Gastrocnemius medialis (tissue), 4 donors: Measurements from ENCODE around the gene SALL2. TPM values are rescaled to one million over a fixed set of nuclear protein-coding genes. Genes with fewer than 3 reads are reported as not detected.

Experiments
- ATAC-seq, 2 donors: fragments of 150-250 bp; one replicate each; pipeline ENCODE4 v1.9.1; 2016
- DNase-seq, 2 donors: peaks; one replicate each; pipeline ENCODE4 v3.0.0-alpha.2; 2019
- H3K27ac ChIP-seq, 4 donors: fragments of 200-600 bp; sonication (generic); 1 replicate in 1 of 4; 2 replicates in 3 of 4; pipeline ENCODE4 v1.5.1; 2016 to 2018; ENCODE audit warnings: mild to moderate bottlenecking in 2 of 4, moderate library complexity in 1 of 4
- H3K27me3 ChIP-seq, 3 donors: fragments of 200-600 bp; sonication (generic) in 2 of 3; 1 replicate in 1 of 3; 2 replicates in 2 of 3; pipeline versions ENCODE4 v1.5.1 to v1.6.0; 2016 to 2019; ENCODE audit warnings: mild to moderate bottlenecking in 1 of 3, moderate library complexity in 1 of 3
- H3K36me3 ChIP-seq, 2 donors: fragments of 200-600 bp; sonication (generic) in 1 of 2; one replicate each; pipeline ENCODE4 v1.5.1; 2017 to 2018
- H3K4me1 ChIP-seq, 2 donors: fragments of 200-600 bp; sonication (generic) in 1 of 2; one replicate each; pipeline ENCODE4 v1.5.1; 2016 to 2017; ENCODE audit warnings: mild to moderate bottlenecking in 2 of 2
- H3K4me3 ChIP-seq, 4 donors: fragments of 200-600 bp; sonication (generic) in 3 of 4; 1 replicate in 1 of 4; 2 replicates in 3 of 4; pipeline ENCODE4 v1.5.1; 2016 to 2019; ENCODE audit warnings: mild to moderate bottlenecking in 2 of 4
- H3K9me3 ChIP-seq, 3 donors: fragments of 200-600 bp; sonication (generic) in 2 of 3; 1 replicate in 1 of 3; 2 replicates in 2 of 3; pipeline ENCODE4 v1.5.1; 2016 to 2019
- CTCF ChIP-seq, 5 experiments: fragments of 450-650 bp in 3 of 5; fragments of 200-600 bp in 2 of 5; sonication (generic) in 2 of 5; IDR thresholded peaks in 4 of 5; conservative IDR thresholded peaks in 1 of 5; 1 replicate in 4 of 5; 2 replicates in 1 of 5; pipeline ENCODE4 v1.5.1; 2016 to 2019; ENCODE audit warnings: antibody characterized with exemption in 5 of 5, mild to moderate bottlenecking in 3 of 5, moderate library complexity in 3 of 5
- POLR2A ChIP-seq, 2 donors: fragments of 450-650 bp; IDR thresholded peaks; one replicate each; pipeline ENCODE4 v1.6.1; 2017; ENCODE audit warnings: antibody characterized with exemption in 2 of 2, mild to moderate bottlenecking in 2 of 2, moderate library complexity in 2 of 2
- in situ Hi-C, 4 donors: fragments of 200-750 bp; cut with MboI; loops; one replicate each; pipeline versions ENCODE4 v1.15.0 to v1.8.0; 2017; ENCODE audit warnings: low sequenced_read_pairs in 4 of 4
- intact Hi-C: fragments of 100-400 bp; cut with DNase I; formaldehyde crosslinking; loops from one replicate; pipeline ENCODE4 v1.15.1; 2023; ENCODE audit warnings: low total_unique reads
- total RNA-seq, 4 donors: library from RNA; depleted of rRNA; stranded (reverse); fragments of >200 nt; gene quantifications; one replicate each; pipeline versions ENCODE4 v1.1.0 to v1.2.3, GENCODE V29; 2016

Gene SALL2
- total RNA-seq, 4 donors from 2014 or later, result 0.80 to 2.0 (median 1.1) TPM

GRCh38 chr14:21520767-21521166 is 5.4 kb downstream of the SALL2 start:
- in situ Hi-C loops, result no loop called here
- H3K27me3 ChIP-seq, result no peaks in the 10 kb centered on the region
- intact Hi-C loops, result no loop called here
- ATAC-seq (no peak), DNase-seq (no peak)
- H3K4me3 ChIP-seq, result no peak overlapping the region
- no peaks in the 10 kb centered on the region for H3K9me3 ChIP-seq
- H3K36me3 ChIP-seq, result no peaks in the 10 kb centered on the region
- H3K27ac ChIP-seq, result no peak overlapping the region
- no peaks in the 10 kb centered on the region for H3K4me1 ChIP-seq
- TF ChIP-seq CTCF (IDR thresholded peaks at IDR 0.05 in 4 of 5, conservative IDR thresholded peaks at IDR 0.05 in 1 of 5) (no peak), POLR2A (IDR thresholded peaks at IDR 0.05) (no peak)

GRCh38 chr14:21518725-21519124 is 7.4 kb downstream of the SALL2 start:
- Histone ChIP-seq H3K4me1 (no peaks in the 10 kb centered on the region), H3K27ac (no peak overlapping the region), H3K27me3 (no peaks in the 10 kb centered on the region), H3K9me3 (no peaks in the 10 kb centered on the region), H3K4me3 (no peak overlapping the region), H3K36me3 (no peaks in the 10 kb centered on the region)
- DNase-seq (no peak), ATAC-seq (no peak)
- in situ Hi-C loops, result no loop called here
- TF ChIP-seq CTCF (IDR thresholded peaks at IDR 0.05 in 4 of 5, conservative IDR thresholded peaks at IDR 0.05 in 1 of 5) (no peak), POLR2A (IDR thresholded peaks at IDR 0.05) (no peak)
- intact Hi-C loops, result loop anchor here (10.0 kb wide), 1 partner anchor 254 kb away; the partner anchor contains the start of gene HNRNPC

- TF ChIP-seq CTCF (IDR thresholded peaks at IDR 0.05 in 4 of 5, conservative IDR thresholded peaks at IDR 0.05 in 1 of 5), result no peak
- no peak for TF ChIP-seq POLR2A (IDR thresholded peaks at IDR 0.05)
- H3K4me3 ChIP-seq, result no peak overlapping the region
- in situ Hi-C loops (no loop called here), intact Hi-C loops (loop anchor here (5.0 to 10.0 kb wide), 2 partner anchors 43 to 250 kb away; partner anchors contain the start of gene HNRNPC)
- DNase-seq (no peak), ATAC-seq (no peak)
- no peaks in the 10 kb centered on the region for H3K27me3 ChIP-seq
- H3K9me3 ChIP-seq, result no peaks in the 10 kb centered on the region
- H3K27ac ChIP-seq, result no peak overlapping the region
- peaks cover 12% of the 10 kb centered on the region in 2 donors for H3K4me1 ChIP-seq
- no peaks in the 10 kb centered on the region for H3K36me3 ChIP-seq
Observed at GRCh38 chr14:21514341-21514740, 11.8 kb downstream of the SALL2 start.

- Histone ChIP-seq H3K27me3 (no peaks in the 10 kb centered on the region), H3K9me3 (no peaks in the 10 kb centered on the region), H3K27ac (peak within 1 kb of the TSS; percentile 89 to 96 (median 91)), H3K36me3 (peaks cover 0 to 15% of the 10 kb centered on the region in 2 donors), H3K4me1 (peaks cover 16 to 17% of the 10 kb centered on the region in 2 donors), H3K4me3 (peak within 1 kb of the TSS; percentile 73 to 96 (median 87))
- in situ Hi-C loops (no loop called here), intact Hi-C loops (loop anchor here (1.0 to 10.0 kb wide), 5 partner anchors 35 to 246 kb away; partner anchors contain the start of genes CHD8, HNRNPC, RAB2B and SUPT16H)
- TF ChIP-seq CTCF (IDR thresholded peaks at IDR 0.05 in 4 of 5, conservative IDR thresholded peaks at IDR 0.05 in 1 of 5), result no peak
- TF ChIP-seq POLR2A (IDR thresholded peaks at IDR 0.05), result peak; percentile 52 to 63
- DNase-seq, result peak; percentile 98 to 99
- ATAC-seq, result peak; percentile 99 to 100
Observed at GRCh38 chr14:21510735-21511657, 15.2 kb downstream of the SALL2 start, which contains the start of gene METTL3. TSS of gene METTL3 (minus strand) at chr14:21511340. CDS start at chr14:21511223, 117 bp downstream.
